Cardiac fibroblast (primary cell): ENCODE measurements around the gene CATSPERZ.

Source experiments
- DNase-seq, 2 donors: peaks; one replicate each; pipeline versions ENCODE4 v3.0.0 to v3.0.0-alpha.2; 2010; ENCODE audit warnings: low read depth in 2 of 2
- H3K4me3 ChIP-seq, 2 donors: replicated peaks in 1 of 2; 1 replicate in 1 of 2; 2 replicates in 1 of 2; pipeline ENCODE4 v1.5.1; 2011; ENCODE audit warnings: low read depth in 2 of 2, low read length in 2 of 2, mild to moderate bottlenecking in 2 of 2, moderate library complexity in 1 of 2
- TF ChIP-seq, protein P1 (sequence below): IDR thresholded peaks from one replicate; pipeline ENCODE4 v1.5.1; 2011; ENCODE audit warnings: low read depth, mild to moderate bottlenecking, low read length, inconsistent platforms

CATSPERZ gene

GRCh38 chr11:64253481-64253880 lies 46.7 kb upstream of the CATSPERZ start:
- no peak for DNase-seq
- TF ChIP-seq, protein P1, sequence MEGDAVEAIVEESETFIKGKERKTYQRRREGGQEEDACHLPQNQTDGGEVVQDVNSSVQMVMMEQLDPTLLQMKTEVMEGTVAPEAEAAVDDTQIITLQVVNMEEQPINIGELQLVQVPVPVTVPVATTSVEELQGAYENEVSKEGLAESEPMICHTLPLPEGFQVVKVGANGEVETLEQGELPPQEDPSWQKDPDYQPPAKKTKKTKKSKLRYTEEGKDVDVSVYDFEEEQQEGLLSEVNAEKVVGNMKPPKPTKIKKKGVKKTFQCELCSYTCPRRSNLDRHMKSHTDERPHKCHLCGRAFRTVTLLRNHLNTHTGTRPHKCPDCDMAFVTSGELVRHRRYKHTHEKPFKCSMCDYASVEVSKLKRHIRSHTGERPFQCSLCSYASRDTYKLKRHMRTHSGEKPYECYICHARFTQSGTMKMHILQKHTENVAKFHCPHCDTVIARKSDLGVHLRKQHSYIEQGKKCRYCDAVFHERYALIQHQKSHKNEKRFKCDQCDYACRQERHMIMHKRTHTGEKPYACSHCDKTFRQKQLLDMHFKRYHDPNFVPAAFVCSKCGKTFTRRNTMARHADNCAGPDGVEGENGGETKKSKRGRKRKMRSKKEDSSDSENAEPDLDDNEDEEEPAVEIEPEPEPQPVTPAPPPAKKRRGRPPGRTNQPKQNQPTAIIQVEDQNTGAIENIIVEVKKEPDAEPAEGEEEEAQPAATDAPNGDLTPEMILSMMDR, result no peak
- no peak overlapping the region for H3K4me3 ChIP-seq

DNA sequence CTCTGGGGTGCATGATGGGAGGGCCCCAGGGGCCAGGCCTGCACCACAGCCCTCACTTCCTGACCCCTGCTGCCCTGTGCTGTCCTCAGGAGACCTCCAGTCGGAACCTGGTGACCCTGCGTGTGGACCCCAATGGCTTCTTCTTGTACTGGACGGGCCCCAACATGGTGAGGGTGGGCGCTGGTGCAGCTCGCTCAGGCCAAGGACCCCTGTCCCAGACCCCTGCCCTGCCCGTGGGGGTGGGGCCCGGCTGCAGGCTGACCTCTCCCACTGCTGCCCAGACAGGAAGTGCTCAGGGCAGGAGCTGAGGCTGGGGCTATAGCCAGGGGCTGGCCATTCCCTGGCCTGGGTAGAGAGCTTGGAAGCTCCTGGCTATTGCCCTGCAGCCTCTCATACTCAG lies 45.8 kb upstream of the CATSPERZ start:
- no peak overlapping the region for H3K4me3 ChIP-seq
- no peak for DNase-seq
- TF ChIP-seq, protein P1, result no peak

DNA sequence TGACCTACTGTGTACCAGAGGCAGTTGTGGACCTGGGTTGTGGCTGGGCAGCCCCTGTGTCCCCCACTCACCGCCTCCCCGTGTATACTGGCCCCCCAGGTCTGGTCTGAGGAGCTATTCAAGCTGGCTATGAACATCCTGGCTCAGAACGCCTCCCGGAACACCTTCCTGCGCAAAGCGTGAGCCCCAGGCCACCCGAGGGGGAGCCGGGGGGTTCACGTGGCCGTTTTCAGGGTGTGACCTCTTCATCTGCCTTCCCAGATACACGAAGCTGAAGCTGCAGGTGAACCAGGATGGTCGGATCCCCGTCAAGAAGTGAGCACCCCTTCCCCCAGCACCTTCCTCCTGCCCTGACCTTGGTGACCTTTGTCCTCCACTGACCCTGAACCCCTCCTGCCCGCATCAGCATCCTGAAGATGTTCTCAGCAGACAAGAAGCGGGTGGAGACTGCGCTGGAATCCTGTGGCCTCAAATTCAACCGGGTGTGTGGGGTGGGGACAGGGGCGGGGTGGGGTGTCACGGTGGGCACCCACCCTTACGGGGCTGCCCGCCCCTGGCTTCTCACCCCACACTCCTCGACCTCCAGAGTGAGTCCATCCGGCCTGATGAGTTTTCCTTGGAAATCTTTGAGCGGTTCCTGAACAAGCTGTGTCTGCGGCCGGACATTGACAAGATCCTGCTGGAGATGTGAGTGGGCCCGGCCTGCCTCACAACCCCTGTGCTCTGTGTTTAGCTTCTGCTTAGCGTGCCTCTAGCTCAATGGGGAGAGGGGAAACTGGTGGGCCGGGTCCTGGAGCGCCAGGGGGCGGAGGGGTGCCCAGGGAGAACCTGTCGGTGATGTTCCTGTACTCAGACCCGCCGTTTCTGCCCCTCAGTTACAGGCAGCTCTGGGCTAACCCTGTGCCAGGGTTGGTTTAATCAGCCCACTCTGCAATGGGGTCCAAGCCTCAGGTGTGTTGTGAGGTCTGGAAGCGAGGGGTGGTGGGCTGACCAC lies 44.7 kb upstream of the CATSPERZ start:
- no peak for DNase-seq
- TF ChIP-seq, protein P1, result no peak
- no peak overlapping the region for H3K4me3 ChIP-seq

GRCh38 chr11:64256300-64256699 lies 43.9 kb upstream of the CATSPERZ start:
- H3K4me3 ChIP-seq, result no peak overlapping the region
- TF ChIP-seq, protein P1, result no peak
- DNase-seq, result no peak

DNA sequence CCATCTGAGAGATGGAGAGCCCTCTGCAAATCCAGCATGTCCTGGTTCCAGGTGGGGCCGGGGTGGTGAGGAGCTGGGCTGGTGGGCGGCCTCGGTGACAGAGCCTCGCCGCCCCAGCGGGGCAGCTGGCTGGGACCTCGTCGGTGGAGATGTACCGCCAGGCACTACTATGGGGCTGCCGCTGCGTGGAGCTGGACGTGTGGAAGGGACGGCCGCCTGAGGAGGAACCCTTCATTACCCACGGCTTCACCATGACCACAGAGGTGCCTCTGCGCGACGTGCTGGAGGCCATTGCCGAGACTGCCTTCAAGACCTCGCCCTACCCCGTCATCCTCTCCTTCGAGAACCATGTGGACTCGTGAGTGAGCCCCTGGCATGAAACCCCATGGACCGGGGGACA lies 41.8 kb upstream of the CATSPERZ start:
- H3K4me3 ChIP-seq, result no peak overlapping the region
- DNase-seq, result no peak
- TF ChIP-seq, protein P1, result no peak

DNA sequence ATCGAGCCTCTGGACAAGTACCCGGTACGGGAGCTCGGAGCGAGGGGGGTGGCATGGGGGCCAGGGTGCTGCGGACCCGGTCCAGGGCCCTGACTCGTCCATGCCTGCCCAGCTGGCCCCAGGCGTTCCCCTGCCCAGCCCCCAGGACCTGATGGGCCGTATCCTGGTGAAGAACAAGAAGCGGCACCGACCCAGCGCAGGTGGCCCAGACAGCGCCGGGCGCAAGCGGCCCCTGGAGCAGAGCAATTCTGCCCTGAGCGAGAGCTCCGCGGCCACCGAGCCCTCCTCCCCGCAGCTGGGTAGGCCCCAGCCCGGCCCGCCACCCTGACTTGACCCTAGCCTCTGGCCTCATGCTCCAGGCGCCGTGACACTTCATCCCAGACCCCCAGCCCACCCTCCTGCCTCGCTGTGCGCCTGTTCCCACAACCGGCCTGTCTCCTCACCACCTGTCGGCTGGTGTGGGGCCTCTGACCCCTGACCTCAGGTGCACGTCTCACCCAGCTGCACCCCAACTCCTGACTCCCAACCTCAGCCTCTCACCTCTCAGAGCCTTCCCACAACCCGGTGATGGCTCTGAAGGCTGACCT lies 41.1 kb upstream of the CATSPERZ start:
- H3K4me3 ChIP-seq, result no peak overlapping the region
- no peak for DNase-seq
- TF ChIP-seq, protein P1, result no peak
